Measurements from ENCODE around the gene OBSCN.

- TF ChIP-seq CTCF (IDR thresholded peaks at IDR 0.05; ENCODE audit: insufficient read depth, low read depth, low read length) (no peak), EZH2 (IDR thresholded peaks at IDR 0.05; ENCODE audit: insufficient read depth, low read length) (no peak)
These were observed 1.1 kb upstream of the OBSCN start for GRCh38 chr1:228206582-228207351.
